ENCODE data around the gene EML6. TPM values are rescaled to one million over a fixed set of nuclear protein-coding genes. Genes with fewer than 3 reads are reported as not detected.
"Not testable (repeated sequence)": the region's sequence is repeated elsewhere in the genome, so short reads cannot be mapped to it uniquely, and the experiment has no call there.

The EML6 gene
- total RNA-seq, 1 experiment from 2014 or later: 0.17 TPM

DNA sequence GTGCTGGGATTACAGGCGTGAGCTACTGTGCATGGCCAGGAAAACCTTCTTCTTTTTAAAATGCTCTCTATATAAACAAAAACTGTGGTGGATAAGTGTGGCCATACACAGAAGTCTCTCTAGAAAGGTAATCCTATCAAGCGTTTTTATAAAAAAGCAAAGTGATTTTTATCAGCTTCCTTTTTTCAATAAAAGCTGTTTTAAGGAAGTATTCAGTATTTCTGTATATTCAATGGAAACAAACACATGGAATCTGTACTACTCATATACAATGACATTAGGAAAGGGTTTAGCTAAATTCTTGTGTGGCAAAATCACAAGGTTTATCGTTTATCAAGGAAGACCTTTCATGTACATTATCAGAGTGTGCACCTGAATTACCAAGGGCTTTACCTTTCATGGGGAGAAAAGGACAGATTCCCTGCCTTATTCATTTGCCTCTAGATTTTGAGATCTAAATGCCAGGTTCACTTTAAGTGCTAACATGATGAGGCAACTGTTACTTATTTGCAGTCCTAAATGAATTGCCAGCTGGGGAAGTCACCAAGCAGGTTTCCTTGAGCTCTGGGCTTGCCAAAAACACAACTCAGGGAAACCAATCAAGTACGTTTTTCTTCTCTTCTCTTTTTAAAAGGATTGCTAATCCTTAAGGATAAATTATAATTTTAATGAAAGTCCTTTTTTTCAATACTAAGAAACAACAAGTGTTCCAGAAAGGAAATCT is 256.0 kb downstream of the EML6 start:
- no peak for DNase-seq (ENCODE audit: extremely low read depth, low read depth)

DNA sequence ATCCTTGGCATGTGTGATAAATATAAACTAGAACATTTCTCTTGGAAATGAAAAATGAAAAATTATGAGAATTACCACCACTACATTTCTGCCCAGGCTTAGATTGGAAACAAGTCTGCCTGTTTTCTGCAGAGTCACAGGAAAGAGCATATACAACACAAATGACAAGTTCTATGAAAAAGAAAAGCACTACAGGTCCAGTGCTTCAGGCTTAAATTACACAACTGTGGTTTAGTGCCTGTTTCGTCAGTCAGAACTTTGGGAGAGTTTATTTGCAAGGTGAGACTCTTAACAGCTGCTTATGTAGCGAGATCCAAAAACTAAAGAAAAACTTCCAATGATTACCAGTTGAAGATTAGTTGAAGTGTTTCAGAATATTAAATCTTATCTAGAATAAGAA is 257.9 kb downstream of the EML6 start:
- DNase-seq (ENCODE audit: extremely low read depth, low read depth): no peak

DNA sequence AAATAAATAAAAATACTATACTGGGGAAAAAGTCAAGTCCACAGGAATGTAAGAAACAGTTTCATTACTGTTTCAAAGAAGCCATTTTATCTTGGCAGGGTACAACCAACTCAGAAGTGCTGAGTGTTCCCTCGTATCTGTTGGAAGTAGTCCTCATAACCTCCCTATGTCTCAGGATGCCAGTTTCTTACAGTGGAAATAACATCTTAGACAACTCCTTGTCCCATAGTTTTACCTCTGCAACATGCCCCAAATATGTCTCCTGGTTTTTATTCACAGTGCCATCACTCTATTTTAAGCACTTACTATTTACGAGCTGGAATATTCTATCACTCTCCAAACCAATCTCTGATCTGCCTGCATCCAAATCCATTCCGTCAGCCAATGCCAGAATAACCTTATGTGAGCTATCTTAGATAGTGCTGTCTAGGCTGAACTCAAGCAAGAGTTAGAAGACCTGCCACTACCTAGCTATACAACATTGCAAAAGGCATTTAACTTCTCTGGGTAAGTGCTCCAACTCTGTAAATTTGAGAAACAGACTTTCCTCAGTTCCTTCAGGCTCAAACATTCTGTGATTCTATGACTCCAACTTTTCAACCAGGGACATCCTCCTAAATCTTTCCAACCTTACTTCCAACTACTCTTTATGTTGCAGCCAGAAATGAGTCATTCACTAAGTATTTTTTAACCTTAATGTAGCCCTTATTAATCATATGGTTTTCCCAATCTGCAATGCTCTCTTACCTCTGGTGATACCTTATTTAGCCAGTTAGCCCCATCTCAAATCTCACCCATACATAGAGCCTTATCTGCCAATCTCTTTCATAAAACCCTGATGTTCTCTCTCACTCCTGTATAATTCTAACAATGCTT is 260.1 kb downstream of the EML6 start:
- DNase-seq (ENCODE audit: extremely low read depth, low read depth): no peak

DNA sequence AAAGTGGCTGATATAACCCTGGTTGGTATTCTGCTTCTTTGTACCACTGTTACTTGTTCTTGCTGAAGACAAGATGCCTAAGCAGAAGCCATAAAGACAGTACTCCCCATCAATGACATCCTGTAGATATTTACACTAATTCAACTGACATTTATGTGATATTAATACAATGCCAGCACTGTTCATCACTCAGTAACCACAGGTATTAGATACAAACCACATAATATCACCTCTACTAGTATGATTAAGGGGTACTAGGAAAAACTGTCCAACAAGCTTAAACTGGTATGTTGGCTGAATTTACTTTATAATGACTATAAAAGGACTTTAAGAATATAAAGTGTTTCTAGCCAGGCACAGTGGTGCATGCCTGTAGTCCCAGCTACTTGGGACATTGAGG is 261.0 kb downstream of the EML6 start:
- no peak for DNase-seq (ENCODE audit: extremely low read depth, low read depth)

DNA sequence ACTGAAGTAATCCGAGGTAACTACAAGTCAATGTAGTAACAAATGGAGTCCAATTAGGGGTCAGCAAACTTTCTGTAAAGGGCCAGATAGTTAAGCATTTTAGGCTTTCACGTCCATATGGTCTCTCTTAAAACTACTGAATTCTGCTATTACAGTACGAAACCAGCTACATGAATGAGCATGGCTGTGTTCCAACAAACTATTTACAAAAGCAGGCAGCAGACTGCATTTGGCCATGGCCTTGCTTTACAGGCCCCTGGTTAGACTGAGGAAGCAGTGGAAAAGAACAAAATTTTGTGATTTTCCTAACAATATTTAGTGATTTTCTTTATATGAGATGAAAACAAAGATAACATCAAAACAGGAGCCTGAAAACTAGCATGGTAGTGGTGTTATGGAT is 262.8 kb downstream of the EML6 start:
- DNase-seq (ENCODE audit: extremely low read depth, low read depth): no peak

DNA sequence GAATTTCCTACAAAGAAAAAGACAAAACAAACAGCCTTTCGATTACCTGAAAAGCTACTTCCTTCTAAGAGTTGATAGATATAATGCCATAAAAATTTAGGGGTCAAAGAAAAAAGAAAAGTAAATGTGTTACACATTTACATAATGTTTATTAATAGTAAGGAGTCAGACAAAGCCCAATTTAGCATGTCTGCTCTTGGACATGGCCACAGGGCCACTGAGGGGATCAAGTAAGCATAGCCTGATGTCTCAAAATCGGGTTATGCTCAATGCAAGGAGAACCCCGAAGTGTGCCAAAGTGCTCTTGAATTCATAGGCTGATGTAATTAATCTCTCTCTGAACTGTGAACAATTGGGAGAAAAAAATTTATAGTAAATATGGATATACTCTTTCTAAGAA is 265.1 kb downstream of the EML6 start:
- no peak for DNase-seq (ENCODE audit: extremely low read depth, low read depth)

DNA sequence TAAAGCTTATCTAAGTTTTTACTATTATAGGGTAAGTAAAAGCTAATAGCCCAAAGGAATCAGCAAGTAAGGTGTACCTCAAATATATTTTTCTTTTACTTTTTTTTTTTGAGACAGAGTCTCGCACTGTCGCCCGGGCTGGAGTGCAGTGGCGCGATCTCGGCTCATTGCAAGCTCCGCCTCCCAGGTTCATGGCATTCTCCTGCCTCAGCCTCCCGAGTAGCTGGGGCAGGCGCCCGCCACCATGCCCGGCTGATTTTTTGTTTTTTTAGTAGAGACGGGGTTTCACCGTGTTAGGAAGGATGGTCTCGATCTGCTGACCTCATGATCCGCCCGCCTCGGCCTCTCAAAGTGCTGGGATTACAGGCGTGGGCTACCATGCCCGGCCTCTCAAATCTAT is 267.2 kb downstream of the EML6 start:
- not testable (repeated sequence) for DNase-seq (ENCODE audit: extremely low read depth, low read depth)

DNA sequence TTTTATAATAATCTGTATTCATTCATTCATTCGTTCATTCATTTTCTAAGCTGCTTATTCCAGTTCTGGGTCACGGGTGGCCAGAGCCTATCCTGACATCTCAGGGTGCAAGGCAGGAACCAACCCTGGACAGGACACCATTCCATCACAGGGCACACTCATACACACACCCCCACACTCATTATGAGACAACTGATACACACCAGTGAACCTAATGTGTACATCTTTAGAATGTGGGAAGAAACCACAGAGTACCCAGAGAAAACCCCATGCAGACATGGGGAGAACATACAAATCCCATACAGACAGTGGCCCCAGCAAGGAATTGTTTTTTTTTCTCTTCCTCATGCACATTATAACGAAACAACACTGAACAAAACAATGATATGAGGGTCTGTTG is 272.1 kb downstream of the EML6 start:
- no peak for DNase-seq (ENCODE audit: extremely low read depth, low read depth)

DNA sequence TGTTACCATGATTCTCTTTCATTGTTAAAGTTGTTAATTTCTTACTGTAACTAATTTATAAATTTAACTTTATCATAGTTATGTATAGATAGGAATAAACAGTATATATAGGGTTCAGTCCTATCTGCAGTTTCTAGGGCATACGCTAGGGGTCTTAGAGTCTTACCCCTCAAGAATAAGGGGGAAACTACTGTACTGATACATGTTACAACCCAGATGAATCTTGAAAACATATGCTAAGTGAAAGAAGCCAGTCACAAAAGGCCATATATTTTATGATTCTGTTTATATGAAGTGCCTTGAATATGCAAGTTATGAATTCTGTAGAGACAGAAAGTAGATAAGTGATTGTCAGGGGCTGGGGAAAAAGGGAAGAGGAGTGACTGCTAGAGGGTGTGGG is 274.4 kb downstream of the EML6 start:
- DNase-seq (ENCODE audit: extremely low read depth, low read depth): no peak

DNA sequence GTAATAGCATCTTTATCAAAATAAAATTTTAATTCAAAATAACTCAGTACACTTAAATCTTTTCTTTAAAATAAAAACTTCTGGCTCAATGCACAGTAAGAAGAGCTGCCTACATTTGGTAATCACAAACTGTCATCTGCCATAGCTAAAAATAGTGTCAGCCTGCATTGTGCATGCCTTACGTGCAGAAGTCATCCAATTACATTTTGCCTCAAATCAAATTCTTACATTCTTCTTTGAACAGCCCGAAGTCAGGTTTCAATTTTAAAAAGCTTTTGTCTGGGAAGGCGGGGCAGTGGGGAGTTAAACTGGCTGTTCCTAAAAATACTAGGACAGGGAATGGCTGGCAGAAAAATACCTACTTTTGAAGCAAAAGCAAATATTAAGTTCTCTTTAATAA is 275.7 kb downstream of the EML6 start:
- DNase-seq (ENCODE audit: extremely low read depth, low read depth): no peak

DNA sequence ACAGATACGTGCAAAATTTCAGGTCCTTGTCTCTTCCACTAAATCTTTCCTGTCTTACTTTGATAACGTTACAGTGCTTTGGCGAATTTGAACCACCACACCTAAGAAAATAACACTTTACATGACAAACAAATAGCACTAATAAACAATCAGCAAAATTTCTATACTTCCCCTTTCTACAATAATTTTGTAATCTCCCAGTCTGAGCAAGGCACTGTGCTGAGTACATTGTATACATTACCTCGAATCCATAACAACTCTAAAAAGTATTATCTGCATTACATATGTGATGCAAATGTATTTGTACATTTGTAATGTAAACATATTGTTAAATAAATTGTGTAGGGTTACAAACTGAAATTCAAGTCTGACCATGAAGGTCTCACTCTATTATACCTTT is 276.9 kb downstream of the EML6 start:
- no peak for DNase-seq (ENCODE audit: extremely low read depth, low read depth)

DNA sequence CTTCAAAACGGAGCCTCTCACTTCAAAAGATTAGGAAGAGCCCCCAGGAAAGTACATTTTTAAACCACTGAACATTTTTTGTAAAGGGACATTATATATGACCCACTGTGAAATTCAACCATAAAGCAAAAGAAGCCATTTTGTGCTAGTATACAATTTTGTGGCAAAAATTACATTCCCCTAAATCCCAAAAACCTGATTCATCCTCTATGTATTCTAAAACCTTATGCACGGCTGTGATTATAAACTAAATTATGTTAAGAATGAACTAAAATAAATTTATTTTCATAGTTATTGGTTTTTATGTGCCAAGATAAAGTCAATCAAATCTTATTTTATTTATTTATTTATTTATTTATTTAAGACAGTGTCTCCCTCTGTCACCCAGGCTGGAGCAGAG is 278.3 kb downstream of the EML6 start:
- no peak for DNase-seq (ENCODE audit: extremely low read depth, low read depth)

DNA sequence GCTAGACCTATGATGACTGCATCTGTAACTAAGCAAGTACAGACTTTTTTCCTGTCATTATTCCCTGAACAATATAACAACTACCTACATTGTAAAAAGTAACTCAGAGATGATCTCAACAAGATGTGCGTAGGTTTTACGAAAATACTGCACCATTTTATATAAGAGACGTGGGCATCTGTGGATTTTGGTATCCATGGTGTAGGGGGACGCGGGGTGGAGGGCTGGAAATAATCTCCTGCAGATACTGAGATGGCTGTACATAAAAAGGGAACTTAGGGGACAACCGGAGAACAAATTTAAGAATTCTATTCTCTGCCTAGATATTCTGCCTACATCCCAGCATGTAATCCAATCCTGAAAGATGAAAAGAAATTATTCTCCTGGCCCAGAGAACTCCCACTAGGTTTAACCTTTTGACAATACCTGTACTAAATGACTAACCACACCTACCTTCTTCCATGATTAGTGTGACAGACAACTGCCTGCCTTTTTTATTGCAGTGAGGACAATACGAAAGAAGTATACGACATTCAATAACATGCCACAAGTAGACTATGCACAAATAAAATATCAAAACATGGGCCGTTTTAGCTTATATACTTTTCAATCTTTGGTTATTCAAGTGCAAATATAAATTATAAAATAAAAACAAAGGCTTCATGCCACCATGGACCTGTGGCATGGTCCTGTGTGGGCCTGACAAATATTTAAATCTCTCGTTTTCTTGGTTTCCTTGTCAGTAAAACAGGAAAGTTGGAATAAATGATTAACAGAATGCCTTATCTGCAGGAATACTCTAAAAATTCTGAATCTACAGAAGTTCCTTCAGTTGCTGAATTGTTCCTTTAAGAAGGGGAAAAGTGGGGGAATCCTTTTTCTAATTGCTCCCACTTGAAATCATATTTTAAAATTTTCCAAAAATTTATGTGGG is 280.5 kb downstream of the EML6 start:
- DNase-seq (ENCODE audit: extremely low read depth, low read depth): no peak

DNA sequence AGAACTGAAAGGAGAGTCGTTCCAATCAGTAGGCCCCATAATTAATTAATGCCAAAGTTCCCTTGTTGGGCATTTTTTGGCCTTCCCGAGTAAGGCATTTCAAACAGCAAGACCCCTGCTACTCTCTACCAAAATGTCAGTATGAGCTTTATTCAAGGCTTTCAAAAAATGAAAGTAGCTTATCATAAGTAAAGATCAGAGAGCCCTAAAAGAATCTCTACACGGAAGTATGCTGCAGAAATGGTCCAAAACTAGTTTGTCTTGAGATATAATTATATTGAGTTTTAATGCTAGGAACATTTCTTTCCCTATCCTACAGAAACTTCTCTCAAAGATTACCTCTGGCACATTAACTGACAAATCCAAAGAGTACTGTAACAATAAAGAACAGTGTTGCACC is 282.8 kb downstream of the EML6 start:
- no peak for DNase-seq (ENCODE audit: extremely low read depth, low read depth)

DNA sequence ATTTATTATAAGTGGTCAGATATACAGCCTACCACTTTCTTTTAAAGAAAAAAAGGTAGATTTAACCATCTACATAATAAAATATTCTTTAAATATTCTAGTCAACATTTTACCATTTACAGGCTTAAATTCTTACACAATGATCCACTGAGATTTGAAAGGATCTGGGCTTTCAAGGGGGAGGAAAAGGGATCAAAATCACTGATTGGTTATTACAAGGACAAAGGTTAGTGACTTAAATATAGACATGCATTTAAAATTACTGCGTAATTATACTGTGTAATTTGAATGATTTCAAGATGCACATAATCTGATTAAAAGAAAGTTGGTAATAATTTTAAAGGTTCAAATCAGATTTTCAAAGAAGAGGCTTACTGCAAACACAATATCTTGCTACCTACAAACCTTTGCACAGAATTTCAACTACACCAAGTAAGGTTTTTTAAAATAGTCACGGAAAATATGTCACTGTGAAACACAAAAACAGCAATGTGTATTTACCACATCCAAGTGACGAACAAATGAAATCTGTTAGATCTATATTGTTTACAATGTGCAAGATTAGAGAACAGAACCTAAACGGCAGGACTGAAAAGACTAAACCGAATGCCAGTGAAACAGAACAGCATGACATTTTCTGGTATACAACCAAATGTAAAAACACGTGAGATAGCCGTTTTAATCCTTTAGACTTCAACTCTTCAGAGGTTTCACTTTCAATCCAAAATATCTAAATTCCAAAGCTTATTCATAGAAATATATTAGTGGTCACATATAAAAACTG is 286.0 kb downstream of the EML6 start:
- DNase-seq (ENCODE audit: extremely low read depth, low read depth): no peak

DNA sequence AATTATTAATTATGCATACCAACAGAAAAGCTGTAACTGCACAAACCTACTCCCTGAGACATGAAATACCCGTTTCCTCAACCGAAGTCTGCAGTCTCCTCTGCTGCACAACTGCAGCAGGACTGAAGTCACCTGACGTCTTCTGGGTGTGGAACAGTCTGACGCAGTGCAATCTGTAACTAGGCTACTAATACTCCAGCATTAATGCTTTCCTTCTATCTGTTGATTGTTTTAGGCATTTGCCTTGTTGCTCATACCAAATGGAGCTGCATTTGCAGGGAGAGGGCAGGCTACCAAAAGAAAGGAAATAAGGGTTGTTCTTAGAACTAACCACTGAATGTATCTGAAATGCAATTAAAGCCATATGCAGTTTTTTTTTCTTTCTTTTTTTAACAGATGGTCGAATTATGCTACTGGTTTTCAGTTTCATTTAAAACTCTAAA is 286.7 kb downstream of the EML6 start:
- DNase-seq (ENCODE audit: extremely low read depth, low read depth): peak; percentile 38

DNA sequence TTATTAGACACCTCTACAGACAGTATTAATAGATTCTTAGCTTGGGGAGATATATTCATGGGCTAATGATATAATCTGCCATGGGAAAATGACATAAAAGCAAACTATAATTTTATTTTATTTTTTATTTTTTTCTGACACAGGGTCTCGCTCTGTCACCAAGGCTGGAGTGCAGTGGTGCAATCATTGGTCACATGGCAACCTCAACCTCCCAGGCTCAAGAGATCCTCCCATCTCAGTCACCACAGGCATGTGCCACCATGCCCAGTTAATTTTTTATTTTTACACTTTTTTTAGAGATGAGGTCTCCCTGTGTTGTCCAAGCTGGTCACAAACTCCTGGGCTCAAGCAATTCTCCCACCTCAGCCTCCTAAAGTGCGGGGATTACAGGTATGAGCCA is 287.5 kb downstream of the EML6 start:
- no peak for DNase-seq (ENCODE audit: extremely low read depth, low read depth)

DNA sequence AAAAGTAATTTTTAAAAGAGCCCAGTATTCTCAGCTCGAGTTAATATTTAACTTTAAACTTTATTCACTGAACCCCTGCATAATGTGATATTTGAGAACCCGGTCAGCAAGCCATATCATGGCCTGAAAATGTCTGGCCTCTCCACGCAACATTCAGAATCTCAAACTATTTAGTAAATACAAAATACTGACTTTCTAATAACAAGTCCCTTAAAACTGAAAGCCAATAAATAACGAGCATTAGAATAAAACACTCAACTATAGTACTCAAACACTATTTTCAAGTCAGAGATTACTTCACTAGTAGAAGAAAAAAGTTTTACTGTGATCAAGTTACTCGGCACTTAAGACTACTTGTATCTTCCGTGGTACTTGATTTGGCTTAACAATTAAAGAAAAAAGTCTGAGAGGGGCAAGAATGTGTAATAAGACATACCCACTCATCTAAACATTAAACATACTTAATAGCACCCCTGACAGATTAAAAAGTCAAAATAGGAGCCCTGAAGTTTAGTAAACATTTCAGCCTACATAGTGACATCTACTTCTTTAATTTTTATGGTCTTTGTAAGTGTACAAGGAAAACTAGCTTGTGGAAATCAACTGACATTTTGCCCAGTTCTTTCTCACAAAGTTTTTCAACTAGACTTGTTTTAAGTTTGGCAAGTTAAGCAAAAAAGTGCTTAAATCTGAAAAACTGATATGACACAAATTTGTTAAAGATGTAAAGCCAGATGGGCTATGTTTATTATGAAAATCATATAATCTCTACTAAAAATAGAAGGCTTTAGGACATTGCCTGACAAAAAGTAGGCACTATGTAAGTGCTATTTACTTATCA is 288.6 kb downstream of the EML6 start:
- no peak for DNase-seq (ENCODE audit: extremely low read depth, low read depth)

Measured in NCI-H460 (cell line).